GM18517 (cell line): ENCODE results near the gene MRPL55.

Source experiments
- ATAC-seq: cut with Tn5 transposase; IDR thresholded peaks from one replicate; pipeline ENCODE4 v1.9.1; 2021; ENCODE audit warnings: mild to moderate bottlenecking, moderate library complexity; ENCODE audit not compliant: unreplicated experiment

MRPL55 gene

GRCh38 chr1:228109073-228109961 is at the start of gene MRPL55:
TSS of gene MRPL55 (minus strand) at chr1:228109299. CDS start at chr1:228108260, 1,039 bp downstream.
- peak; percentile 89 for ATAC-seq

- ATAC-seq, result no peak
These were observed 49.3 kb upstream of the MRPL55 start for GRCh38 chr1:228158151-228159007.

- ATAC-seq, result no peak
These were observed 48.6 kb upstream of the MRPL55 start for GRCh38 chr1:228157729-228158126.

GRCh38 chr1:228156941-228157728 is 48.0 kb upstream of the MRPL55 start:
- ATAC-seq, result no peak

GRCh38 chr1:228156515-228156881 is 47.4 kb upstream of the MRPL55 start:
- no peak for ATAC-seq

- ATAC-seq, result no peak
These were observed 46.8 kb upstream of the MRPL55 start for GRCh38 chr1:228155596-228156514.

- ATAC-seq, result no peak
These were observed 45.8 kb upstream of the MRPL55 start for GRCh38 chr1:228154670-228155571.

GRCh38 chr1:228154021-228154669 is 45.0 kb upstream of the MRPL55 start:
- no peak for ATAC-seq

GRCh38 chr1:228152918-228153258 is 43.8 kb upstream of the MRPL55 start:
- no peak for ATAC-seq

- ATAC-seq, result no peak
These were observed 43.2 kb upstream of the MRPL55 start for GRCh38 chr1:228152097-228152917.

GRCh38 chr1:228151180-228151925 is 42.3 kb upstream of the MRPL55 start:
- no peak for ATAC-seq

- ATAC-seq, result no peak
These were observed 41.5 kb upstream of the MRPL55 start for GRCh38 chr1:228150461-228151179.

GRCh38 chr1:228150120-228150460 is 41.0 kb upstream of the MRPL55 start:
- ATAC-seq, result no peak

GRCh38 chr1:228149406-228150119 is 40.5 kb upstream of the MRPL55 start, which contains the start of gene GJC2:
TSS of gene GJC2 (plus strand) at chr1:228149930. CDS start at chr1:228157759, 7,829 bp downstream.
- ATAC-seq, result no peak

GRCh38 chr1:228148935-228149405 is 39.9 kb upstream of the MRPL55 start:
- ATAC-seq, result no peak
